Retinal pigment epithelial cell (primary cell): ENCODE measurements around the gene ADAMTS6.

ENCODE experiments used
- DNase-seq: peaks from one replicate; pipeline ENCODE4 v3.0.0-alpha.2; 2010; ENCODE audit warnings: low read depth
- H3K4me3 ChIP-seq: 2 replicates; pipeline ENCODE4 v1.5.1; 2011; ENCODE audit warnings: mild to moderate bottlenecking, low read length, control low read depth, moderate library complexity
- TF ChIP-seq, protein P1 (sequence below): conservative IDR thresholded peaks from 2 replicates; pipeline ENCODE4 v1.5.1; 2011; ENCODE audit warnings: low read depth, low read length, control low read depth, inconsistent platforms

ADAMTS6 gene

DNA sequence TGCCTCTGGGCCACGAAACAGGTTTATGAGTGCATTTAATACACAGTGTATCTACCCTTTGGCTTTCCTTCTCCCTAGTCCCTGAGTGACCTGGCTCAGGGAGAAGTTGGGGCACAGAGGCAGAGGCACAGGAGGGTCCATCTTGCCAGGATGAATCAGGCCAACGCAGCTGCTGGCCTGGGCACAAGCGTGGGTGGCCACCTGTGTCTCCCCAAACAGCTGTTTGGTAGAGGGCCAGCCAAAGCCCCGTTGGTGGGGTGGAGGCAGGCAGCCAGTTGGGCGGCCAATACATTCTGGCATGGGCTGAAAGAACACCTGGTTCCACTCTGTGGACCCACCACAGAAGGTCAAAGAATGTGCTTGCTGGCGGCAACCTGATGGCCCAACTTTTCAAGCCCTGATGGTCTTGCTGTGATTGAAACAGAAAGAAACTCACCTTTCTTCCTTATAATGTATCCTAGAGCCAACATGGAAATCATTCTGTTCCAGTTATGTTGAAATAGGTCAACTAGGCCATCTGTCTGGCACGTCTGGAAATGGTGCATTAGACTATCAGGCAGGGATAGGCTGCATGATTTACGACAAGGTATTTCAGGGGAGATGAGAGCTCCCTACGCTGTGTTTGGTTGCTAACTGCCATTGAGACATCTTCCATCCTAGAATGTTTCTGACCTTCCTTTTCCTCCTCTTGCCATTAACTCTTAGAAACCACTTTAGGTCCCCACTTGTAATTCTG is 337.4 kb downstream of the ADAMTS6 start:
- H3K4me3 ChIP-seq, result no peak overlapping the region
- DNase-seq, result no peak
- TF ChIP-seq, protein P1, sequence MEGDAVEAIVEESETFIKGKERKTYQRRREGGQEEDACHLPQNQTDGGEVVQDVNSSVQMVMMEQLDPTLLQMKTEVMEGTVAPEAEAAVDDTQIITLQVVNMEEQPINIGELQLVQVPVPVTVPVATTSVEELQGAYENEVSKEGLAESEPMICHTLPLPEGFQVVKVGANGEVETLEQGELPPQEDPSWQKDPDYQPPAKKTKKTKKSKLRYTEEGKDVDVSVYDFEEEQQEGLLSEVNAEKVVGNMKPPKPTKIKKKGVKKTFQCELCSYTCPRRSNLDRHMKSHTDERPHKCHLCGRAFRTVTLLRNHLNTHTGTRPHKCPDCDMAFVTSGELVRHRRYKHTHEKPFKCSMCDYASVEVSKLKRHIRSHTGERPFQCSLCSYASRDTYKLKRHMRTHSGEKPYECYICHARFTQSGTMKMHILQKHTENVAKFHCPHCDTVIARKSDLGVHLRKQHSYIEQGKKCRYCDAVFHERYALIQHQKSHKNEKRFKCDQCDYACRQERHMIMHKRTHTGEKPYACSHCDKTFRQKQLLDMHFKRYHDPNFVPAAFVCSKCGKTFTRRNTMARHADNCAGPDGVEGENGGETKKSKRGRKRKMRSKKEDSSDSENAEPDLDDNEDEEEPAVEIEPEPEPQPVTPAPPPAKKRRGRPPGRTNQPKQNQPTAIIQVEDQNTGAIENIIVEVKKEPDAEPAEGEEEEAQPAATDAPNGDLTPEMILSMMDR, result no peak

DNA sequence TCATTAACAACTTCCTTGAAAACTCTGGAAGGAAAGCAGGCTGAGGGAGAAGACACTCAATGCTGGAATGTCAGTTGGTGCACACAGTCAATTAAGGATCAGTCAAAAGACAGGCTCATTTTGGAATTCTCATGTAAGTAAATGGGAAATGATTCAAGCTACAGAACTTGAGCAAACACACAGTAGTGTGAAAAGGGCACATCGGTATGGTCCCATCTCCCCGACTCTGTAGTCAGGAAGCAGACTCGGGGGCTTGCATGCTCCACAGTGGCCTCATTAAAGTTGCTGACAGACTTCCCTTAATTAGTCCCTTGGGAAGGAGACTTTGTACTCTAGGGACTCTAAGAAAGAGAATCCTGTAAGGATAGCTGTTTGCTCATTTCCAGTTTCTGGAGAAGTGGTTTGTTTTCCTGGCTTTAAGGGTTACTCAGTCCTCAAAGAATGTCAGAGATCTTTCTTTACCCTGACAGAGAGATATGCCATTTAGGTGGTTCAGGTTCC is 339.2 kb downstream of the ADAMTS6 start:
- TF ChIP-seq, protein P1, result no peak
- DNase-seq, result no peak
- no peak overlapping the region for H3K4me3 ChIP-seq

DNA sequence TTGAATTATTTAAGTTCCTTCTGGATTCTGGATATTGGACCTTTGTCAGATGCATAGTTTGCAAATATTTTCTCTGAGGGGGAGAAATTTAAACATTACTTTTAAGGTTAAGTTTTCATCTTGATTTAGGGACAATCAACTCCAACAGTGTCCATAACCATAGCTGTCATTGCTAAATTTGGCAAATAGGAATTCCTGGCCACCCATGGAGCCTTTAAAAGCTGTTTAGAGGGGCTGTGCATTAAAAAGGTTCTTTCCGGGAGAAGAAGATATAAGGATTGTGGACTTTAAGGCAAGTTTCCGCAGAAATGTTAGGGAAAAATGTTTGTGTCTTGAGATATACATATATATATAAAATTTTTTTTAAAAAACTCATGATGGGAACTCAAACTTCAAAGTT is 339.7 kb downstream of the ADAMTS6 start:
- no peak for DNase-seq
- H3K4me3 ChIP-seq, result no peak overlapping the region
- TF ChIP-seq, protein P1, result no peak

DNA sequence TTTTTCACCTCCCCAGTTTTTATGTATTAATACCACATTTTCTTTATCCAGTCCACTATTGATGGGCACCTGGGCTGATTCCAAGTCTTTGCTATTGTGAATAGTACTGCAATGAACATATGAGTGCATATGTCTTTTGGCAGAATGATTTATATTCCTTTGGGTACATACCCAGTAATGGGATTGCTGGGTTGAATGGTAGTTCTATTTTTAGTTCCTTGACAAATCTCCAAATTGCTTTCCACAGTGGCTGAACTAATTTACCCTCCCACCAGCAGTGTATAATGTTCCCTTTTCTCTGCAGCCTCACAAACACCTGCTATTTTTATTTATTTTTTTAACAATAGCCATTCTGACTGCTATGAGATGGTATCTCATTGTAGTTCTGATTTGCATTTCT is 340.2 kb downstream of the ADAMTS6 start:
- TF ChIP-seq, protein P1, result no peak
- DNase-seq, result no peak
- H3K4me3 ChIP-seq, result no peak overlapping the region

DNA sequence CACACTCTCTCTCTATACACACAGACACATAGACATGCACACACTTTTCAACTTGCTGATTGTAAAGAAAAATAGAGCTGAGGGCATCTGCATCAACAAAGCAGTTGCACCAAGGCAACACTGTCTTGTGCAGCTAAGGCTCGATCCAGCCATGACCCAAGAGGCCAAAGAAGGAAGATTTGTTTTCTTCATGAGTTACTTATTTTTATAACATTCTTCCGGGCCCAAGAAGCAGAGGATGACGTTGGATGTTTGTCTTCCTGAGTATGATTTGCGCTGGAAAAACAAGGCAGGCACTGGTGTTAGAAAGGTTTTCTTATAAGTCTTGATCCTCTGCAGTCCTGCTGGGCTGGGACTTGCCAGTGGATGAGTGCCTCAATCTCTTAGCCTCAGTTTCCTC is 344.1 kb downstream of the ADAMTS6 start:
- DNase-seq, result no peak
- TF ChIP-seq, protein P1, result no peak
- no peak overlapping the region for H3K4me3 ChIP-seq

DNA sequence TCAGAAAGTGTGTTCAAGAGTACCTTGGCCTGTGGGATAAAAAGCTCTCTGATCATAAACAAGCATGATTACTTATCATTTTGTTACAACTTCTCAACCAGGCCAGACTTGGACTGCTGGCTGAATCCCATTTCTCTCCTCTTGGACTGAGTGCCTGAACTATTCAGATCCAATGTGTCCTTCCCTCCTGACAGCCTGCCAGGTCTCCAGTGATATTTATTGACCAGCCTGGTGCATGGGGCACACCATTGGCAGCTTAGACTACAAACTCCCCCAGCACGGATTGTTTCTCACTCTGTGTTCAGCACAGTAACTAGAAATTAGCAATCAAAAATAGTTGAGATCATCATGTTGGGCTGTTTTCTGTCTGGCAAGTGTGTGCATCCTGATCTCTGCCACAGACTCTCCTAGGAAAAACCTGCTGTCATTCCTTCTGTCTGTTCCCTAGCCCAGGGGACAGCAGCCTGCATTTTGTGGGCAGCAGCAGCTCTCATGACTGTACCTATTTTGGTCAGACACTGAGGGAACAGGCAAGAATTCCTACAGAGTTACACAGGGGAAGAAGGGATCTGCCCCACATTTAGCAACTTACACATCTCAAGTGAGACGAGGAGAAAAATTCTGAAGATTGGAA is 348.1 kb downstream of the ADAMTS6 start:
- TF ChIP-seq, protein P1, result no peak
- DNase-seq, result no peak
- no peak overlapping the region for H3K4me3 ChIP-seq

DNA sequence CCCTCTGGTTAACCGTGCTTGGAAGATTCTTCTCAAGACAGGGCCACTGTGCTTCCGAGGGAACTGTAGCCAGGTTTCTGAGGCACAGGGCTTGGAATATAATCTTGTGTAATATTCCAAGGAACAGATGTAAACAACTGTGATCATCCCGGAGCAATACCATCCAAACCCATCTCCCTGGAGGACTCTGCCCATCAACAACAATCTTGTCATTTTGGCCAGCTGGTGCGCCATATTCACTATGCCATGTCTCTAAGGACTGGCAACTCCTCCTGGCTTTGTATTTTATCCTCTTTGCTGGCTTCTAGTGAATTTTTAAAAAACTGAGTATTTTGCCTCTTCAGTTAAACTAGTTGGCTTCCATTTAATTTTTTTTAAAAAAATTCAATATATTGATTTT is 349.3 kb downstream of the ADAMTS6 start:
- TF ChIP-seq, protein P1, result no peak
- no peak overlapping the region for H3K4me3 ChIP-seq
- DNase-seq, result no peak
